ENCODE results near the gene JARID2. TPM values are rescaled to one million over a fixed set of nuclear protein-coding genes. Genes with fewer than 3 reads are reported as not detected.
A peak's percentile ranks its signal among the peaks of the same experiment; 100 is the strongest.

Gene JARID2
- total RNA-seq, 2 experiments from 2014 or later = 25.4 to 25.5 TPM

DNA sequence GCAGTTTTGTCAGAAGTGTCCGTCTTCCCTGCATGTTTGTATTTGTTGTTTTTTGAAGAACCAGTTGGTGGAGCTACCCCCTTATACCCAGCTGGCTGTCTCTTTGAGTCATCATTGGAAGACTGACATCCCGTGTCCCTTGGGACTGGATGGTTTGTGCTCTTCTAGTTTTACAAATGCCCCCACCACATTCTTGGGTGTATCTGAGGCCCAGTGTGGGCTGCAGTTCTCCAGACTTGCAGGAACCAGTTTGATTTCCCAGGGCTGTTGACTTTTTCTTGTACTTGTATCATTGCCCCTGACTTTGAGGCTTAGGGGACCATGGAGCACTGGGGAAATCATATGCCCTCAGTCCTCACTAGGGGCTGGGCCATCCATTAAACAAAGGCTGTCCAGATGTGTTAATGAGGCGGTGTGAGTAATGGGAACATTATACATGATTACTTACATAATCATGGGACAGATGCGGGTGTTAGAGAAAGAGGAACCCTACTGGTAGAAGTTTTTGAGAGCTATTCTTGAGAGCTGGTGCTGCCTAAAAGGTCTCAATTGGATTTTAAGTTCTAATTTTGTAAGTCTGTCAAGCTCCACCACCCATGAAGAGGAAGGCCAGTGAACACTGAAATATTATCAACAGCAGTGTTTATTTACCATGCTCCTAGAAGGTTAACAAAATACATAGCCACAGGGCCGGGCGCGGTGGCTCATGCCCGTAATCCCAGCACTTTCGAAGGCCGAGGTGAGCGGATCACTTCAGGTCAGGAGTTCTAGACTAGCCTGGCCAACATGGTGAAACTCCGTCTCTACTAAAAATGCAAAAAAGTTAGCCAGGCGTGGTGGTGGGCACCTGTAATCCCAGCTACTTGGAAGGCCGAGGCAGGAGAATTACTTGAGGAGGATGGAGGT is 8.5 kb downstream of the JARID2 start:
- peaks cover 3% of the 10 kb centered on the region for H3K9me3 Mint-ChIP-seq
- POLR2A ChIA-PET = interaction anchor here (0.6 to 2.9 kb wide), 4 partner anchors 11 to 180 kb away, joined by 3 to 9 read pairs (median 4); no protein-coding TSS in a partner anchor
- CTCF ChIA-PET = interaction anchor here (0.9 to 1.7 kb wide), 2 partner anchors 12 to 50 kb away, joined by 3 to 6 read pairs; no protein-coding TSS in a partner anchor
- TF ChIP-seq, protein P1, sequence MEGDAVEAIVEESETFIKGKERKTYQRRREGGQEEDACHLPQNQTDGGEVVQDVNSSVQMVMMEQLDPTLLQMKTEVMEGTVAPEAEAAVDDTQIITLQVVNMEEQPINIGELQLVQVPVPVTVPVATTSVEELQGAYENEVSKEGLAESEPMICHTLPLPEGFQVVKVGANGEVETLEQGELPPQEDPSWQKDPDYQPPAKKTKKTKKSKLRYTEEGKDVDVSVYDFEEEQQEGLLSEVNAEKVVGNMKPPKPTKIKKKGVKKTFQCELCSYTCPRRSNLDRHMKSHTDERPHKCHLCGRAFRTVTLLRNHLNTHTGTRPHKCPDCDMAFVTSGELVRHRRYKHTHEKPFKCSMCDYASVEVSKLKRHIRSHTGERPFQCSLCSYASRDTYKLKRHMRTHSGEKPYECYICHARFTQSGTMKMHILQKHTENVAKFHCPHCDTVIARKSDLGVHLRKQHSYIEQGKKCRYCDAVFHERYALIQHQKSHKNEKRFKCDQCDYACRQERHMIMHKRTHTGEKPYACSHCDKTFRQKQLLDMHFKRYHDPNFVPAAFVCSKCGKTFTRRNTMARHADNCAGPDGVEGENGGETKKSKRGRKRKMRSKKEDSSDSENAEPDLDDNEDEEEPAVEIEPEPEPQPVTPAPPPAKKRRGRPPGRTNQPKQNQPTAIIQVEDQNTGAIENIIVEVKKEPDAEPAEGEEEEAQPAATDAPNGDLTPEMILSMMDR (IDR thresholded peaks at IDR 0.05) = no peak
- H3K4me1 Mint-ChIP-seq (ENCODE audit: low read depth) = peaks cover 97% of the 10 kb centered on the region
- H3K27ac Mint-ChIP-seq = peak overlapping the region; percentile 88
- DNase-seq (no peak), ATAC-seq (no peak)
- H3K36me3 Mint-ChIP-seq (ENCODE audit: low read depth) = peaks cover 48% of the 10 kb centered on the region
- H3K4me3 Mint-ChIP-seq = peak overlapping the region; percentile 55
- intact Hi-C loops (cut with micrococcal nuclease) = loop anchor here (5.0 to 10.0 kb wide), 2 partner anchors 43 to 140 kb away; no protein-coding TSS in a partner anchor
- H3K27me3 Mint-ChIP-seq = no peaks in the 10 kb centered on the region

DNA sequence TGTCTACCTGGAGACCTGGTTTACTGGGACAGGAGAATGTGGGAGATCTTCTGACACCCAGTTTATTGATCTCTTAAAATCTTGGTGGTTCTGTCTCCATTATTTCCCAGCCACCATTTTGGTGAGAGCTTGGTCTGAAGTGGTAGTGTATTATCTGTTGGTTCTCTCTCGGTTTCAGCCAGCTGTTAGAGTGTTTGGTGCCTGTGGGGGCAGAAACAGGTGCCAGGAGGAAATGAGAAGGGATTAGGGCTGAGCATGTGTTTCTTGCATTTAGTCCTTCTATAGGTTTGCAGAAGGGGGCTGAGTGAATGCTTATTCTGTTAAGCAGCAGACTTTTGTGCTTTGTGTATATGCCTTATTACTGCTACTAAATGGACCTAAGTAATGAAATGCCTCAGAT is 9.6 kb downstream of the JARID2 start:
- peak; percentile 61 for ATAC-seq
- Mint-ChIP-seq H3K4me3 (no peak overlapping the region), H3K27ac (peak overlapping the region; percentile 19), H3K4me1 (ENCODE audit: low read depth) (peaks cover 98% of the 10 kb centered on the region), H3K27me3 (no peaks in the 10 kb centered on the region), H3K36me3 (ENCODE audit: low read depth) (peaks cover 52% of the 10 kb centered on the region), H3K9me3 (peaks cover 3% of the 10 kb centered on the region)
- DNase-seq = peak; percentile 51
- CTCF ChIA-PET = interaction anchor here (1.1 to 1.4 kb wide), 2 partner anchors 13 to 208 kb away, joined by 3 to 6 read pairs; no protein-coding TSS in a partner anchor
- POLR2A ChIA-PET = interaction anchor here (1.0 to 2.0 kb wide), 3 partner anchors 10 to 71 kb away, joined by 3 to 6 read pairs (median 4); no protein-coding TSS in a partner anchor
- intact Hi-C loops (cut with micrococcal nuclease) = loop anchor here (10.0 kb wide), 1 partner anchor 139 kb away; no protein-coding TSS in a partner anchor
- TF ChIP-seq, protein P1 (IDR thresholded peaks at IDR 0.05) = no peak

DNA sequence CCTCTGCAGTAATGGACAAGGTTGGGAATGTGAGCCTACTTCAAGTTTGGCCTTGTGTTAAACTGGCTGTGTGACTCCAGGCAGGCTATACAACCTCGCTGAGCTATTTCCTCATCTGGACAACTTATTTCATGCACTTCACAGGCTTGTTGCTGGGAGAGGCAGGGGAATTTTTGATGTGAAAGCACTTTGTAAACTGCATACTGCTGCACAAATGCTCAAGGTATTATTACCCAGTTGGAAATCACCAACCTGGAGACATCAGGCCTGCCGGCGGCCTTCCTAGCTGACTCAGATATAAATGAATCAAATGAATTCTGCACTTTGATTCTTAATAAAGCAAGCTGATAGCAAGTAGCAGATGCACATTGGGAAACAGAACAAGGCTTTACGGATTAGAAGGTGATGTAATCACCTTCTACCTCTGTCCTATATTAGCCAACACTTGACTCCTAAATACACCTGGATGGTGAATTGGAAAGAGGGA is 10.1 kb downstream of the JARID2 start:
- intact Hi-C loops (cut with micrococcal nuclease) = loop anchor here (10.0 kb wide), 1 partner anchor 139 kb away; no protein-coding TSS in a partner anchor
- TF ChIP-seq, protein P1 (IDR thresholded peaks at IDR 0.05) = no peak
- Mint-ChIP-seq H3K27ac (no peak overlapping the region), H3K27me3 (no peaks in the 10 kb centered on the region), H3K9me3 (peaks cover 3% of the 10 kb centered on the region), H3K4me3 (no peak overlapping the region), H3K36me3 (ENCODE audit: low read depth) (peaks cover 53% of the 10 kb centered on the region), H3K4me1 (ENCODE audit: low read depth) (peaks cover 98% of the 10 kb centered on the region)
- CTCF ChIA-PET = interaction anchor here (1.1 to 1.4 kb wide), 2 partner anchors 13 to 208 kb away, joined by 3 to 6 read pairs; no protein-coding TSS in a partner anchor
- no peak for DNase-seq
- ATAC-seq = no peak
- POLR2A ChIA-PET = interaction anchor here (0.6 to 2.0 kb wide), 4 partner anchors 10 to 236 kb away, joined by 3 to 6 read pairs (median 4); no protein-coding TSS in a partner anchor

DNA sequence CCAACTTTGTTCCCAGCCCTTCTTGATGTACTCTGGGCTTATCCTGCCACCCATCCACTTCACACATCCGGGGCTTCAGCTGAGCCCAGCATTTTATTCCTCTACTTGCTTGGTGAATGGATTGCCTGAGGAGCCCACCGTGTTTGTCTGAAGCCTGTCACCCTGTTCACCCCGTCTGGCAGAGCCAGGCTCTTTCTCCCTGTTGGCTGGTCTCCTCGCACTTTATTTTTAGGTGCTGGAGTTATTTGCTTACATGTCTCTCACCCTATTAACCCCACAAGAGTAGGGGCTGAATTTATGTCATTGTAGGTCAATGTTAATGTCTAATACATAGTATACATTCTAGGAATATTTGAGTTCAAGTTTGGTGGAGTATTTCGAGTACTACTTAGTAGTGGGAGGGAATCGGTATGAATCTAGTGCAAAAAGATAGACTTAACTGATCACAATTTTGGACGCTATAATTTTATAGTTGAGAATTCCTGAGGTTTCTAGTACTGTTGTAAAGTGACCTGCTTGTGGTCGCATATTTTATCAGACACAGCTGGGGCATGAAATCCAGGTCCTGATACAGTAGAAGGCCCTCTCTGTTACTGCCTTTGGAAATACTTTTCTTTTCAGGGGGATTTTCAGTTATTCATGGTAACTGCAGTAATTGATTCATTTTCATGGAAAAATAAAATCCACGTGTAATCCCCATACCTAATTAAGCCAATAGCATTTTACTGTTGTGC is 10.8 kb downstream of the JARID2 start:
- ChIA-PET CTCF (interaction anchor here (1.4 kb wide), 1 partner anchor 12 kb away, joined by 6 read pairs; no protein-coding TSS in a partner anchor), POLR2A (interaction anchor here (0.6 to 1.2 kb wide), 3 partner anchors 70 to 235 kb away, joined by 3 to 4 read pairs (median 4); no protein-coding TSS in a partner anchor)
- TF ChIP-seq, protein P1 (IDR thresholded peaks at IDR 0.05) = no peak
- no peak for ATAC-seq
- DNase-seq = no peak
- no peak overlapping the region for H3K27ac Mint-ChIP-seq
- peaks cover 49% of the 10 kb centered on the region for H3K36me3 Mint-ChIP-seq (ENCODE audit: low read depth)
- H3K9me3 Mint-ChIP-seq = peaks cover 3% of the 10 kb centered on the region
- no peak overlapping the region for H3K4me3 Mint-ChIP-seq
- intact Hi-C loops (cut with micrococcal nuclease) = loop anchor here (10.0 kb wide), 1 partner anchor 138 kb away; no protein-coding TSS in a partner anchor
- H3K4me1 Mint-ChIP-seq (ENCODE audit: low read depth) = peaks cover 92% of the 10 kb centered on the region
- no peaks in the 10 kb centered on the region for H3K27me3 Mint-ChIP-seq
